Loucy (cell line): ENCODE measurements around the gene SLC33A1.

ENCODE experiments used
- EZH2phosphoT487 ChIP-seq: fragments of 200-600 bp; IDR thresholded peaks from 2 replicates; pipeline ENCODE4 v1.6.1; 2018; ENCODE audit warnings: antibody characterized with exemption, mild to moderate bottlenecking, moderate library complexity, borderline replicate concordance
- TF ChIP-seq, protein P1 (sequence below): fragments of 200-600 bp; sonication (generic); conservative IDR thresholded peaks from 2 replicates; pipeline ENCODE4 v1.5.1; 2014; ENCODE audit warnings: mild to moderate bottlenecking, antibody characterized with exemption, low read length

DNA sequence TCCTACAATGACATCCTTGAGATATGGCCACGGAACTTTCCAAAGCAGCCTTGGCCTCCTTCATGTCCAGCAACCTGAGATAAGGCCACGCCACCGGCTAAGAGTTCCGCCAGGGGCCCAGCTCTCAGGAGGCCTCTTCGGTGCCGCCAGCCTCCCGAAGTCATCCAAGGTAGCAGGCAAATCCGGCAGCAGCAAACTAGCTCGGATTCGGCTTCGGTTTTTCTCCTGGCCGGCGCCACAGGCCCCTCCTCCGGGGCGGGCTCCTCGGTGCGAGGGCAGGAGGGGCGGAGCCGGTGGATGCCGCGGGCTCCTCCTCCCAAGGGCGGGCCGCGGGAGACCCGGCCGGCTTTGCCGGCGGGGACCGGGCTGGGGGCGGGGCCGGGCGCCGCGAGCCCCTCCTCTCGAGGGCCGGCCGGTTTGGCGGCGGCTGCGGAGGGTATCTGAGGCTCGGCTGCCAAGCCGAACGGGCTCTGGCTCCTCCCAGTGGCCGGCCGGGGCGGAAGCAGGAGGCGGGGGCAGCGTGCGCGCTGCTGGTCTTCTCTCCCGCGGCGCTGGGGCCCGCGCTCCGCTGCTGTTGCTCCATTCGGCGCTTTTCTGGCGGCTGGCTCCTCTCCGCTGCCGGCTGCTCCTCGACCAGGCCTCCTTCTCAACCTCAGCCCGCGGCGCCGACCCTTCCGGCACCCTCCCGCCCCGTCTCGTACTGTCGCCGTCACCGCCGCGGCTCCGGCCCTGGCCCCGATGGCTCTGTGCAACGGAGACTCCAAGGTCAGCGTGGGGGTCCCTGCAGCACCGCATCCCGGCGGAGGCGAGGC is 16.1 kb upstream of the SLC33A1 start, which contains the start of gene GMPS:
- TF ChIP-seq, protein P1, sequence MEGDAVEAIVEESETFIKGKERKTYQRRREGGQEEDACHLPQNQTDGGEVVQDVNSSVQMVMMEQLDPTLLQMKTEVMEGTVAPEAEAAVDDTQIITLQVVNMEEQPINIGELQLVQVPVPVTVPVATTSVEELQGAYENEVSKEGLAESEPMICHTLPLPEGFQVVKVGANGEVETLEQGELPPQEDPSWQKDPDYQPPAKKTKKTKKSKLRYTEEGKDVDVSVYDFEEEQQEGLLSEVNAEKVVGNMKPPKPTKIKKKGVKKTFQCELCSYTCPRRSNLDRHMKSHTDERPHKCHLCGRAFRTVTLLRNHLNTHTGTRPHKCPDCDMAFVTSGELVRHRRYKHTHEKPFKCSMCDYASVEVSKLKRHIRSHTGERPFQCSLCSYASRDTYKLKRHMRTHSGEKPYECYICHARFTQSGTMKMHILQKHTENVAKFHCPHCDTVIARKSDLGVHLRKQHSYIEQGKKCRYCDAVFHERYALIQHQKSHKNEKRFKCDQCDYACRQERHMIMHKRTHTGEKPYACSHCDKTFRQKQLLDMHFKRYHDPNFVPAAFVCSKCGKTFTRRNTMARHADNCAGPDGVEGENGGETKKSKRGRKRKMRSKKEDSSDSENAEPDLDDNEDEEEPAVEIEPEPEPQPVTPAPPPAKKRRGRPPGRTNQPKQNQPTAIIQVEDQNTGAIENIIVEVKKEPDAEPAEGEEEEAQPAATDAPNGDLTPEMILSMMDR, result peak; percentile 13; the same call in 1 of the 2 replicates
- TF ChIP-seq EZH2phosphoT487, result no peak
